ENCODE measurements around the gene CTPS1. TPM values are rescaled to one million over a fixed set of nuclear protein-coding genes. Genes with fewer than 3 reads are reported as not detected.

CTPS1 gene
- total and polyA plus RNA-seq, 10 donors = 7.9 to 27.7 (median 16.1) TPM

GRCh38 chr1:41022424-41022823 is 42.9 kb downstream of the CTPS1 start:
- intact Hi-C loops (cut with DNase I; ENCODE audit: low total_unique reads) = no loop called here
- Histone ChIP-seq H3K27ac (no peak overlapping the region), H3K4me1 (peaks cover 0 to 22% (median 7%) of the 10 kb centered on the region in 6 donors), H3K27me3 (replicated peaks in 1 of 7) (no peaks in the 10 kb centered on the region), H3K9me3 (no peaks in the 10 kb centered on the region), H3K36me3 (peaks cover 0 to 68% (median 12%) of the 10 kb centered on the region in 6 donors), H3K4me3 (no peak overlapping the region)
- WGBS, 5 donors = 92 to 96% (median 94%) methylated on average over 10 of the region's 10 CpGs
- TF ChIP-seq POLR2AphosphoS5 (IDR thresholded peaks at IDR 0.05) = peak in 1 of 3 donors; percentile 58
- no peak for TF ChIP-seq POLR2A (IDR thresholded peaks at IDR 0.05)
- no peak for TF ChIP-seq CTCF (IDR thresholded peaks at IDR 0.05 in 8 of 11, conservative IDR thresholded peaks at IDR 0.05 in 3 of 11)
- no peak for DNase-seq

DNA sequence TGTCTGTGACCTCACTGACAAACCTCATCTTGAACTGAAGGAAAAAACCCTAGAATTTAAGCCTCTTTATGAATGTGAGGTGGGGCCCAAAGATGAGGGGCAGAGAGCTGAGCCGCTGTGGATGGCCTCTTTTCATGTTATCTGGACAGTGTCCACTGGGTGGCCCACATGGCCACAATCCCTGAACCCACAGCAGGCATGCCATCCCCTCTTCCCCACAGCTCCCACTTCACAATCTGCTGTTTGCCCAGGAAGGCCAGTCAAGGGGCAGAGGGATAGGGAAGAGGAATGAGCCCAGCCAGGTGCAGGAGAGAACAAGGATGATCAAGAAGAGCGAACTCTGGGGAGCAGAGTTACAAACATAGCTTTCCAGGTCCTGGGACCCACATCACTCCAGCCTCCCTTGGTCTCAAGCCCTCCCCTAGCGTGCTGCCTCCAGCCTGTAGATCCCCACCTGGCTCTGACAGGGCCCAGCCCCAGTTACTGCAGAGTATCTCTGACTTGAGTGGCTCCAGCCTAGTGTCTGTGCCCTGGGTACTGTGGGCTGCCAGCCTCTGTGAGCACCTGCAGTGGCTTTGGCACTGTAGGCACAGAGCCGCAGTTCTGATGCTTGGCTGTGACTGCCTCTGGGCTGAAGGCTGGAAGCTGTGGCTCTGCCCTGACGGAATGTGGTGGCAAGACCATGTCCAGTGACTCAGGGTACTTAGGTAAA is 43.9 kb downstream of the CTPS1 start:
- DNase-seq = peak; percentile 48
- 93 to 98% (median 96%) methylated on average over 3 to 5 of the region's 5 CpGs for WGBS, 5 donors
- Histone ChIP-seq H3K36me3 (peaks cover 0 to 68% (median 17%) of the 10 kb centered on the region in 6 donors), H3K4me1 (peaks cover 0 to 22% (median 7%) of the 10 kb centered on the region in 6 donors), H3K27ac (no peak overlapping the region), H3K9me3 (no peaks in the 10 kb centered on the region), H3K27me3 (replicated peaks in 1 of 7) (no peaks in the 10 kb centered on the region), H3K4me3 (no peak overlapping the region)
- intact Hi-C loops (cut with DNase I; ENCODE audit: low total_unique reads) = no loop called here
- TF ChIP-seq POLR2AphosphoS5 (IDR thresholded peaks at IDR 0.05) = peak in 2 of 3 donors; percentile 12 to 27
- no peak for TF ChIP-seq POLR2A (IDR thresholded peaks at IDR 0.05)

- H3K36me3 ChIP-seq = peaks cover 0 to 76% (median 23%) of the 10 kb centered on the region in 6 donors
- H3K4me3 ChIP-seq = no peak overlapping the region
- H3K4me1 ChIP-seq = peaks cover 0 to 22% (median 7%) of the 10 kb centered on the region in 6 donors
- no peak for TF ChIP-seq POLR2AphosphoS5 (IDR thresholded peaks at IDR 0.05)
- TF ChIP-seq POLR2A (IDR thresholded peaks at IDR 0.05) = no peak
- TF ChIP-seq CTCF (IDR thresholded peaks at IDR 0.05 in 8 of 11, conservative IDR thresholded peaks at IDR 0.05 in 3 of 11) = no peak
- no peaks in the 10 kb centered on the region for H3K27me3 ChIP-seq (replicated peaks in 1 of 7)
- H3K27ac ChIP-seq = no peak overlapping the region
- intact Hi-C loops (cut with DNase I; ENCODE audit: low total_unique reads) = no loop called here
- DNase-seq = peak; percentile 21
- H3K9me3 ChIP-seq = no peaks in the 10 kb centered on the region
- WGBS, 5 donors = 73 to 96% (median 81%) methylated on average over 2 of the region's 2 CpGs
These were observed 45.5 kb downstream of the CTPS1 start for GRCh38 chr1:41024953-41025352.

- H3K4me1 ChIP-seq = peaks cover 0 to 20% (median 7%) of the 10 kb centered on the region in 6 donors
- peaks cover 0 to 83% (median 25%) of the 10 kb centered on the region in 6 donors for H3K36me3 ChIP-seq
- H3K4me3 ChIP-seq = no peak overlapping the region
- no peak for DNase-seq
- 92 to 100% (median 96%) methylated on average over 4 of the region's 4 CpGs for WGBS, 5 donors
- no peak overlapping the region for H3K27ac ChIP-seq
- no peak for TF ChIP-seq POLR2AphosphoS5 (IDR thresholded peaks at IDR 0.05)
- TF ChIP-seq POLR2A (IDR thresholded peaks at IDR 0.05) = no peak
- TF ChIP-seq CTCF (IDR thresholded peaks at IDR 0.05 in 8 of 11, conservative IDR thresholded peaks at IDR 0.05 in 3 of 11) = no peak
- no peaks in the 10 kb centered on the region for H3K27me3 ChIP-seq (replicated peaks in 1 of 7)
- intact Hi-C loops (cut with DNase I; ENCODE audit: low total_unique reads) = no loop called here
- H3K9me3 ChIP-seq = no peaks in the 10 kb centered on the region
These were observed 46.7 kb downstream of the CTPS1 start for GRCh38 chr1:41025979-41026819.
